Measurements from ENCODE around the gene GPR25.

The GPR25 gene

GRCh38 chr1:200857804-200858203 lies 15.0 kb upstream of the GPR25 start:
- Histone ChIP-seq H3K4me3 (ENCODE audit: low read depth, low read length) (no peak overlapping the region), H3K9ac (ENCODE audit: low read depth, low read length) (no peak overlapping the region), H3K4me1 (ENCODE audit: control insufficient read depth, insufficient read depth, low read length) (no peaks in the 10 kb centered on the region), H3K27me3 (ENCODE audit: control insufficient read depth, insufficient read depth, low read length) (no peaks in the 10 kb centered on the region), H3K9me3 (ENCODE audit: control insufficient read depth, insufficient read depth, low read length) (no peaks in the 10 kb centered on the region), H3K36me3 (ENCODE audit: control insufficient read depth, insufficient read depth, low read length) (peaks cover 13% of the 10 kb centered on the region)

GRCh38 chr1:200861937-200862647 lies 10.7 kb upstream of the GPR25 start:
- H3K36me3 ChIP-seq (ENCODE audit: control insufficient read depth, insufficient read depth, low read length), result no peaks in the 10 kb centered on the region
- H3K4me3 ChIP-seq (ENCODE audit: low read depth, low read length), result no peak overlapping the region
- H3K9me3 ChIP-seq (ENCODE audit: control insufficient read depth, insufficient read depth, low read length), result no peaks in the 10 kb centered on the region
- no peaks in the 10 kb centered on the region for H3K4me1 ChIP-seq (ENCODE audit: control insufficient read depth, insufficient read depth, low read length)
- no peak overlapping the region for H3K9ac ChIP-seq (ENCODE audit: low read depth, low read length)
- H3K27me3 ChIP-seq (ENCODE audit: control insufficient read depth, insufficient read depth, low read length), result no peaks in the 10 kb centered on the region

DNA sequence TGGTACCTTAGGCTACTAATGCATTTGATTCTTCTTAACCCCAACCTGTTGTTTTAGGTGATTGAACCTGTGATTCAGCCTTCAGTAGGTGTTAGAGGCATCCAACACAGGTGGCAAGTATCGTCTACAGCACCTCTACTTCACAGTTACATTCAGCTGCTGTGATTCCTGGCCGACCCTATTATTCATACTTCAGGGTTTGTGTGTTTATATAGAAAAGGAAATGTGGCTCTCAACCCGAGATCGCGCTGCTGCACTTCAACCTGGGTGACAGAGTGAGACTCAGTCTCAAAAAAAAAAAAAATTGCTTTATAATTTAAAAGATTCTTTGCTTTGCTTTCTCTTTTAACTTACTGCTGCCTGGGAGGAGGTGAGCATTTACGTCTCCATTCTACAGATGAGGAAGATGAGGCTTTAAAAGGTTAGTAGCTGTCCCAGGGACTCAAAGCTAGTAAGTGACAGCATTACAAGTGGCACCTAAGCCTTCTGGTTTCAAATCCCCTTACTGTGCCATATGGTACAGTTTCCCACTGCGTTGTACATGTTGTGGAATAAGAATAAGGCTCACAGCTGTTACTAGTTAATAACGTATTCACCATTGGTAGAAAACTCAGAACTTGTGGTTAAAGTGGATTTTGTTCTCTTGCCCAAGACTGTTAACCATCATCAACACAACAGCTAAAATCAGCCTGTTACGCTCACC lies 9.9 kb upstream of the GPR25 start:
- H3K9ac ChIP-seq (ENCODE audit: low read depth, low read length), result no peak overlapping the region
- H3K4me1 ChIP-seq (ENCODE audit: control insufficient read depth, insufficient read depth, low read length), result no peaks in the 10 kb centered on the region
- H3K27me3 ChIP-seq (ENCODE audit: control insufficient read depth, insufficient read depth, low read length), result no peaks in the 10 kb centered on the region
- H3K36me3 ChIP-seq (ENCODE audit: control insufficient read depth, insufficient read depth, low read length), result no peaks in the 10 kb centered on the region
- H3K9me3 ChIP-seq (ENCODE audit: control insufficient read depth, insufficient read depth, low read length), result no peaks in the 10 kb centered on the region
- no peak overlapping the region for H3K4me3 ChIP-seq (ENCODE audit: low read depth, low read length)

GRCh38 chr1:200866116-200866515 lies 6.7 kb upstream of the GPR25 start:
- H3K4me1 ChIP-seq (ENCODE audit: control insufficient read depth, insufficient read depth, low read length), result no peaks in the 10 kb centered on the region
- H3K9ac ChIP-seq (ENCODE audit: low read depth, low read length), result no peak overlapping the region
- no peaks in the 10 kb centered on the region for H3K36me3 ChIP-seq (ENCODE audit: control insufficient read depth, insufficient read depth, low read length)
- no peaks in the 10 kb centered on the region for H3K27me3 ChIP-seq (ENCODE audit: control insufficient read depth, insufficient read depth, low read length)
- H3K9me3 ChIP-seq (ENCODE audit: control insufficient read depth, insufficient read depth, low read length), result no peaks in the 10 kb centered on the region
- H3K4me3 ChIP-seq (ENCODE audit: low read depth, low read length), result no peak overlapping the region

DNA sequence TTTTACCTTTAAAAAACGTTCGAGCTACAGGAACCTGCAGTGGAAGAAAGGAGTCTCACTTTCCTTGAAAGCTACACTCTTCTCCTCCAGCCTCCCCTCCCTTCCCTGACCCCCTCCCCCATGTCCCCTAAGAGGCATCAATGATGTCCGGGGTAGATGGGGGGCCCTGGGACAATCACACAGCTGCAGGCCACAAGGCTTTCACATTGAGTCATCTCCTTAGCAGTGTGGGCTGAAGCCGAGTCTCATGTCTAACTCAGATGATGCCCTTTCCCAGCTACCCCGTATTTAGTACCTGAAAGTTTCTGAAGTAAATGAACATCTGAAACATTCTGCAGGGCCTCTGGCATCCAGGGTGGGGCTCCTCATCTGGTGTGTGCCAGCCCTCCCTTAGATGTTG lies 6.3 kb upstream of the GPR25 start:
- H3K27me3 ChIP-seq (ENCODE audit: control insufficient read depth, insufficient read depth, low read length), result no peaks in the 10 kb centered on the region
- no peaks in the 10 kb centered on the region for H3K9me3 ChIP-seq (ENCODE audit: control insufficient read depth, insufficient read depth, low read length)
- H3K9ac ChIP-seq (ENCODE audit: low read depth, low read length), result no peak overlapping the region
- H3K36me3 ChIP-seq (ENCODE audit: control insufficient read depth, insufficient read depth, low read length), result no peaks in the 10 kb centered on the region
- H3K4me1 ChIP-seq (ENCODE audit: control insufficient read depth, insufficient read depth, low read length), result no peaks in the 10 kb centered on the region
- H3K4me3 ChIP-seq (ENCODE audit: low read depth, low read length), result no peak overlapping the region

GRCh38 chr1:200867018-200867811 lies 5.6 kb upstream of the GPR25 start:
- no peaks in the 10 kb centered on the region for H3K9me3 ChIP-seq (ENCODE audit: control insufficient read depth, insufficient read depth, low read length)
- H3K27me3 ChIP-seq (ENCODE audit: control insufficient read depth, insufficient read depth, low read length), result no peaks in the 10 kb centered on the region
- H3K4me1 ChIP-seq (ENCODE audit: control insufficient read depth, insufficient read depth, low read length), result no peaks in the 10 kb centered on the region
- H3K9ac ChIP-seq (ENCODE audit: low read depth, low read length), result no peak overlapping the region
- H3K4me3 ChIP-seq (ENCODE audit: low read depth, low read length), result no peak overlapping the region
- H3K36me3 ChIP-seq (ENCODE audit: control insufficient read depth, insufficient read depth, low read length), result no peaks in the 10 kb centered on the region

DNA sequence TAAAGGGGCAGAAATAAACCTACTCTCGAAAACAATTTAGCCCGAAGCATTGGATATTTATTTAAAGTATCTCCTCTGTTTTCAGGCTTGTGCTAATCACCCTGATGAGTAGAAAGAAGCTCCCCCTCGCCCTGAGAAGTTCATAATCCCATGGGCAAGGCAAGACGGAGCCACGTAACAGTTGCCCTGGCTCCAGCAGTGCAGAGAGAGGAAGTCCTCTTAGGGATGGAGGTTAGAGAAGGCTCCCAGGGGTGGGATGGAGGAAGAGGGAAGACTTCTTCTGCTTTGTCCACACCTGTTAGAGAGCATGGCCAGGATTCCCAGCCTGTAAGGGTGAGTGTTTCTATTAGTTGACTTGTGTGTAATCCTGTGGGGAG lies 3.4 kb upstream of the GPR25 start:
- H3K4me3 ChIP-seq (ENCODE audit: low read depth, low read length), result no peak overlapping the region
- H3K36me3 ChIP-seq (ENCODE audit: control insufficient read depth, insufficient read depth, low read length), result no peaks in the 10 kb centered on the region
- no peaks in the 10 kb centered on the region for H3K27me3 ChIP-seq (ENCODE audit: control insufficient read depth, insufficient read depth, low read length)
- no peaks in the 10 kb centered on the region for H3K4me1 ChIP-seq (ENCODE audit: control insufficient read depth, insufficient read depth, low read length)
- no peak overlapping the region for H3K9ac ChIP-seq (ENCODE audit: low read depth, low read length)
- no peaks in the 10 kb centered on the region for H3K9me3 ChIP-seq (ENCODE audit: control insufficient read depth, insufficient read depth, low read length)

- no peaks in the 10 kb centered on the region for H3K4me1 ChIP-seq (ENCODE audit: control insufficient read depth, insufficient read depth, low read length)
- no peak overlapping the region for H3K9ac ChIP-seq (ENCODE audit: low read depth, low read length)
- H3K4me3 ChIP-seq (ENCODE audit: low read depth, low read length), result no peak overlapping the region
- no peaks in the 10 kb centered on the region for H3K9me3 ChIP-seq (ENCODE audit: control insufficient read depth, insufficient read depth, low read length)
- no peaks in the 10 kb centered on the region for H3K36me3 ChIP-seq (ENCODE audit: control insufficient read depth, insufficient read depth, low read length)
- H3K27me3 ChIP-seq (ENCODE audit: control insufficient read depth, insufficient read depth, low read length), result no peaks in the 10 kb centered on the region
These were observed 2.9 kb upstream of the GPR25 start for GRCh38 chr1:200869753-200870391.

DNA sequence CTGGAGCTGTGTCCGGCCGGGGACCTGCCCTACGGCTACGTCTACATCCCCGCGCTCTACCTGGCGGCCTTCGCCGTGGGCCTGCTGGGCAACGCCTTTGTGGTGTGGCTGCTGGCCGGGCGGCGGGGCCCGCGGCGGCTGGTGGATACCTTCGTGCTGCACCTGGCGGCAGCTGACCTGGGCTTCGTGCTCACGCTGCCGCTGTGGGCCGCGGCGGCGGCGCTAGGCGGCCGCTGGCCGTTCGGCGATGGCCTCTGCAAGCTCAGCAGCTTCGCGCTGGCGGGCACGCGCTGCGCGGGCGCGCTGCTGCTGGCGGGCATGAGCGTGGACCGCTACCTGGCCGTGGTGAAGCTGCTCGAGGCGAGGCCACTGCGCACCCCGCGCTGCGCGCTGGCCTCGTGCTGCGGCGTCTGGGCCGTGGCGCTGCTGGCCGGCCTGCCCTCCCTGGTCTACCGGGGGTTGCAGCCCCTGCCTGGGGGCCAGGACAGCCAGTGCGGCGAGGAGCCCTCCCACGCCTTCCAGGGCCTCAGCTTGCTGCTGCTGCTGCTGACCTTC lies 412 bp downstream of the GPR25 start:
- Histone ChIP-seq H3K9ac (ENCODE audit: low read depth, low read length) (no peak overlapping the region), H3K36me3 (ENCODE audit: control insufficient read depth, insufficient read depth, low read length) (no peaks in the 10 kb centered on the region), H3K4me3 (ENCODE audit: low read depth, low read length) (no peak overlapping the region), H3K27me3 (ENCODE audit: control insufficient read depth, insufficient read depth, low read length) (no peaks in the 10 kb centered on the region), H3K4me1 (ENCODE audit: control insufficient read depth, insufficient read depth, low read length) (no peaks in the 10 kb centered on the region), H3K9me3 (ENCODE audit: control insufficient read depth, insufficient read depth, low read length) (no peaks in the 10 kb centered on the region)

DNA sequence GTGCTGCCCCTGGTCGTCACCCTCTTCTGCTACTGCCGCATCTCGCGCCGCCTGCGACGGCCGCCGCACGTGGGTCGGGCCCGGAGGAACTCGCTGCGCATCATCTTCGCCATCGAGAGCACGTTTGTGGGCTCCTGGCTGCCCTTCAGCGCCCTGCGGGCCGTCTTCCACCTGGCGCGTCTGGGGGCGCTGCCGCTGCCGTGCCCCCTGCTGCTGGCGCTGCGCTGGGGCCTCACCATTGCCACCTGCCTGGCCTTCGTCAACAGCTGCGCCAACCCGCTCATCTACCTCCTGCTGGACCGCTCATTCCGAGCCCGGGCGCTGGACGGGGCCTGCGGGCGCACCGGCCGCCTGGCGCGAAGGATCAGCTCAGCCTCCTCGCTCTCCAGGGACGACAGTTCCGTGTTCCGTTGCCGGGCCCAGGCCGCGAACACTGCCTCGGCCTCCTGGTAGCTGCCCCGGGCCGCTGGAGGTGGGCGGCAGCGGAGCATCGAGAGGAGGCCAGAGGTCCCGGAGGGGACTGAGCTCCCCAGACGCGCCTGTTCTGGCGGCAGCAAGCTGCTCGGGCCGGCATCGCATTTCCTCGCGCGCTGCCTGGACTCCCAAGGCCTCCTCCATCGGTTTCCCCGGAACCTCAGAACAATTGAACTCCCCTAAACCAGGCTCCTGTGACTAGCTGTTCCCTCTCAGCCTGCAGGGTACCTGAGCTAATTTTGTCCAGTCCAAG lies 1.1 kb downstream of the GPR25 start:
- Histone ChIP-seq H3K4me1 (ENCODE audit: control insufficient read depth, insufficient read depth, low read length) (no peaks in the 10 kb centered on the region), H3K36me3 (ENCODE audit: control insufficient read depth, insufficient read depth, low read length) (no peaks in the 10 kb centered on the region), H3K4me3 (ENCODE audit: low read depth, low read length) (no peak overlapping the region), H3K9ac (ENCODE audit: low read depth, low read length) (no peak overlapping the region), H3K27me3 (ENCODE audit: control insufficient read depth, insufficient read depth, low read length) (no peaks in the 10 kb centered on the region), H3K9me3 (ENCODE audit: control insufficient read depth, insufficient read depth, low read length) (no peaks in the 10 kb centered on the region)

- Histone ChIP-seq H3K4me3 (ENCODE audit: low read depth, low read length) (no peak overlapping the region), H3K27me3 (ENCODE audit: control insufficient read depth, insufficient read depth, low read length) (no peaks in the 10 kb centered on the region), H3K4me1 (ENCODE audit: control insufficient read depth, insufficient read depth, low read length) (no peaks in the 10 kb centered on the region), H3K36me3 (ENCODE audit: control insufficient read depth, insufficient read depth, low read length) (no peaks in the 10 kb centered on the region), H3K9ac (ENCODE audit: low read depth, low read length) (no peak overlapping the region), H3K9me3 (ENCODE audit: control insufficient read depth, insufficient read depth, low read length) (no peaks in the 10 kb centered on the region)
These were observed 1.9 kb downstream of the GPR25 start for GRCh38 chr1:200874694-200875093.

Measured in iPS-15b (cell line).